Tibial nerve (tissue), 4 donors: ENCODE data around the gene RRP7A. TPM values are rescaled to one million over a fixed set of nuclear protein-coding genes. Genes with fewer than 3 reads are reported as not detected.
A peak's percentile ranks its signal among the peaks of the same experiment; 100 is the strongest.
"Not testable (repeated sequence)": the region's sequence is repeated elsewhere in the genome, so short reads cannot be mapped to it uniquely, and the experiment has no call there.

ENCODE experiments used
- DNase-seq, 2 donors: peaks; one replicate each; pipeline ENCODE4 v3.0.0-alpha.2; 2019; ENCODE audit warnings: low spot score in 2 of 2
- H3K27ac ChIP-seq, 4 donors: fragments of 200-600 bp; sonication (generic) in 3 of 4; one replicate each; pipeline ENCODE4 v1.5.1; 2017 to 2019; ENCODE audit warnings: mild to moderate bottlenecking in 1 of 4
- H3K27me3 ChIP-seq, 2 donors: fragments of 200-600 bp; sonication (generic) in 1 of 2; one replicate each; pipeline versions ENCODE4 v1.5.1 to v1.6.0; 2017 to 2019
- H3K36me3 ChIP-seq, 3 donors: fragments of 200-600 bp; sonication (generic); one replicate each; pipeline ENCODE4 v1.5.1; 2018 to 2019
- H3K4me1 ChIP-seq, 4 donors: fragments of 200-600 bp; sonication (generic) in 3 of 4; one replicate each; pipeline ENCODE4 v1.5.1; 2017 to 2019
- H3K4me3 ChIP-seq, 4 donors: fragments of 200-600 bp; sonication (generic) in 3 of 4; one replicate each; pipeline ENCODE4 v1.5.1; 2017 to 2019; ENCODE audit warnings: mild to moderate bottlenecking in 1 of 4, moderate library complexity in 1 of 4
- H3K9me3 ChIP-seq, 4 donors: fragments of 200-600 bp; sonication (generic) in 3 of 4; one replicate each; pipeline ENCODE4 v1.5.1; 2017 to 2019
- CTCF ChIP-seq, 5 experiments: fragments of 200-600 bp in 3 of 5; fragments of 450-650 bp in 2 of 5; sonication (generic) in 3 of 5; IDR thresholded peaks; one replicate each; pipeline ENCODE4 v1.5.1; 2016 to 2019; ENCODE audit warnings: antibody characterized with exemption in 5 of 5, mild to moderate bottlenecking in 3 of 5, moderate library complexity in 2 of 5
- EP300 ChIP-seq, 2 donors: sonication (generic); formaldehyde crosslinking; IDR thresholded peaks; one replicate each; pipeline ENCODE4 v1.6.1; 2017; ENCODE audit warnings: antibody characterized with exemption in 2 of 2, mild to moderate bottlenecking in 1 of 2
- POLR2A ChIP-seq, 2 donors: fragments of 450-650 bp; IDR thresholded peaks; one replicate each; pipeline ENCODE4 v1.6.1; 2017; ENCODE audit warnings: antibody characterized with exemption in 2 of 2, mild to moderate bottlenecking in 2 of 2, moderate library complexity in 2 of 2
- WGBS, 2 donors: methylation state at CpG; one replicate each; pipeline ENCODE4 v1.1.5; 2018; 5-methylcytosine and 5-hydroxymethylcytosine counted together
- total RNA-seq, 4 donors: library from RNA; depleted of rRNA; stranded (reverse); fragments of >200 nt; gene quantifications; one replicate each; pipeline ENCODE4 v1.1.0, GENCODE V29; 2016

RRP7A gene
- total RNA-seq, result 10 to 100 TPM; 25.7 to 37.8 (median 29.6) TPM

GRCh38 chr22:42519525-42520401 is at the start of gene RRP7A:
Gene RRP7A (minus strand): TSS chr22:42519796. CDS start chr22:42519786, 10 bp downstream.
- Histone ChIP-seq H3K4me3 (peak within 1 kb of the TSS; percentile 70 to 96 (median 88)), H3K4me1 (peaks cover 0 to 27% (median 8%) of the 10 kb centered on the region in 4 donors), H3K27me3 (no peaks in the 10 kb centered on the region), H3K36me3 (peaks cover 0 to 20% (median 6%) of the 10 kb centered on the region in 3 donors), H3K9me3 (no peaks in the 10 kb centered on the region), H3K27ac (peak within 1 kb of the TSS; percentile 37 to 90 (median 88))
- peak; percentile 74 to 82 for DNase-seq
- TF ChIP-seq CTCF (IDR thresholded peaks at IDR 0.05) (peak in 1 of 5 experiments; percentile 43), EP300 (IDR thresholded peaks at IDR 0.05) (peak in 1 of 2 donors; percentile 77), POLR2A (IDR thresholded peaks at IDR 0.05) (peak; percentile 52 to 70)
- 7 to 10% methylated on average over 52 to 59 of the region's 65 CpGs for WGBS, 2 donors

GRCh38 chr22:42567950-42568349 is 48.4 kb upstream of the RRP7A start:
- peaks cover 0 to 70% (median 0%) of the 10 kb centered on the region in 3 donors for H3K36me3 ChIP-seq
- WGBS, 2 donors, result 68 to 96% methylated on average over 4 to 5 of the region's 6 CpGs

GRCh38 chr22:42565956-42566355 is 46.4 kb upstream of the RRP7A start:
- Histone ChIP-seq H3K27me3 (no peaks in the 10 kb centered on the region), H3K4me1 (peaks cover 0 to 13% (median 5%) of the 10 kb centered on the region in 4 donors), H3K9me3 (no peaks in the 10 kb centered on the region), H3K36me3 (peaks cover 0 to 50% (median 0%) of the 10 kb centered on the region in 3 donors), H3K4me3 (no peak overlapping the region), H3K27ac (no peak overlapping the region)
- 92 to 96% methylated on average over 11 to 12 of the region's 12 CpGs for WGBS, 2 donors
- TF ChIP-seq POLR2A (IDR thresholded peaks at IDR 0.05) (no peak), CTCF (IDR thresholded peaks at IDR 0.05) (no peak), EP300 (IDR thresholded peaks at IDR 0.05) (no peak)
- no peak for DNase-seq

More at GRCh38 chr22:42567950-42568349, 48.4 kb upstream of the RRP7A start:
- not testable (repeated sequence) for DNase-seq, H3K27me3 ChIP-seq, H3K27ac ChIP-seq, H3K9me3 ChIP-seq, H3K4me1 ChIP-seq, H3K4me3 ChIP-seq

GRCh38 chr22:42564699-42565098 is 45.1 kb upstream of the RRP7A start:
- Histone ChIP-seq H3K27ac (no peak overlapping the region), H3K36me3 (peaks cover 0 to 37% (median 0%) of the 10 kb centered on the region in 3 donors), H3K9me3 (no peaks in the 10 kb centered on the region), H3K4me1 (peaks cover 0 to 13% (median 5%) of the 10 kb centered on the region in 4 donors), H3K27me3 (no peaks in the 10 kb centered on the region), H3K4me3 (no peak overlapping the region)
- 98 to 99% methylated on average over 17 of the region's 17 CpGs for WGBS, 2 donors
- TF ChIP-seq CTCF (IDR thresholded peaks at IDR 0.05) (no peak), EP300 (IDR thresholded peaks at IDR 0.05) (no peak), POLR2A (IDR thresholded peaks at IDR 0.05) (no peak)
- DNase-seq, result no peak

- H3K9me3 ChIP-seq, DNase-seq, H3K27ac ChIP-seq, H3K27me3 ChIP-seq, H3K4me3 ChIP-seq: not testable (repeated sequence)
- peaks cover 0 to 13% (median 5%) of the 10 kb centered on the region in 4 donors for H3K4me1 ChIP-seq
- peaks cover 0 to 30% (median 0%) of the 10 kb centered on the region in 3 donors for H3K36me3 ChIP-seq
- 65 to 69% methylated on average over 3 of the region's 3 CpGs for WGBS, 2 donors
Observed at GRCh38 chr22:42563943-42564342, 44.3 kb upstream of the RRP7A start.

GRCh38 chr22:42562684-42563083 is 43.1 kb upstream of the RRP7A start:
- Histone ChIP-seq H3K9me3 (no peaks in the 10 kb centered on the region), H3K27ac (peak overlapping the region in 1 of 4 donors; percentile 19), H3K27me3 (no peaks in the 10 kb centered on the region), H3K4me3 (no peak overlapping the region), H3K36me3 (peaks cover 0 to 20% (median 0%) of the 10 kb centered on the region in 3 donors), H3K4me1 (peaks cover 0 to 13% (median 5%) of the 10 kb centered on the region in 4 donors)
- 74 to 75% methylated on average over 2 of the region's 2 CpGs for WGBS, 2 donors
- TF ChIP-seq POLR2A (IDR thresholded peaks at IDR 0.05) (no peak), EP300 (IDR thresholded peaks at IDR 0.05) (no peak), CTCF (IDR thresholded peaks at IDR 0.05) (no peak)
- no peak for DNase-seq
